ENCODE data around the gene LMAN1L.

GRCh38 chr15:74872702-74873035 lies 60.0 kb downstream of the LMAN1L start:
- TF ChIP-seq CTCF (IDR thresholded peaks at IDR 0.05; ENCODE audit: low read depth, low read length): no peak
- no peak for TF ChIP-seq EZH2phosphoT487 (IDR thresholded peaks at IDR 0.05; ENCODE audit: low read depth)

Measured in OCI-LY3 (cell line).